Measurements from ENCODE around the gene SYTL3.

DNA sequence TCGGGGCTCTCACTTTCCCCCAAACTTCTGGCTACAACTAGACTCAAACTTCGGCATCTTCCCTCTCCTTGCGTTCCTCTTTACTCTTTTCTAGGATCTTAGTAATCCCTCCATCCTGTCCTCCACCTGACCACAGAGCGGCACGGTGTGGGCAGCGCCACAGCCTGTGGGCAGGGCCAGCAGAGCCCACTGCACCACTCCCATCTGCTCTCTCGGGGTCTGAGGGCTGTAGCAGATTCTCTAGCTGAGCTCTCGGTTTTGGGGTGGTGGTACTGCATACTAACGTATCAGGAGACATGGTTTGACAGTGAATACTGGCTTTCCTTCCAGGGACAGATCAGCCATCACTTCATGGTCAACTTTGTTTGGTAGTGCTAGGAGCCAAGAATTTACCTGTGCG, 111.9 kb downstream of the SYTL3 start:
- TF ChIP-seq, protein P1, sequence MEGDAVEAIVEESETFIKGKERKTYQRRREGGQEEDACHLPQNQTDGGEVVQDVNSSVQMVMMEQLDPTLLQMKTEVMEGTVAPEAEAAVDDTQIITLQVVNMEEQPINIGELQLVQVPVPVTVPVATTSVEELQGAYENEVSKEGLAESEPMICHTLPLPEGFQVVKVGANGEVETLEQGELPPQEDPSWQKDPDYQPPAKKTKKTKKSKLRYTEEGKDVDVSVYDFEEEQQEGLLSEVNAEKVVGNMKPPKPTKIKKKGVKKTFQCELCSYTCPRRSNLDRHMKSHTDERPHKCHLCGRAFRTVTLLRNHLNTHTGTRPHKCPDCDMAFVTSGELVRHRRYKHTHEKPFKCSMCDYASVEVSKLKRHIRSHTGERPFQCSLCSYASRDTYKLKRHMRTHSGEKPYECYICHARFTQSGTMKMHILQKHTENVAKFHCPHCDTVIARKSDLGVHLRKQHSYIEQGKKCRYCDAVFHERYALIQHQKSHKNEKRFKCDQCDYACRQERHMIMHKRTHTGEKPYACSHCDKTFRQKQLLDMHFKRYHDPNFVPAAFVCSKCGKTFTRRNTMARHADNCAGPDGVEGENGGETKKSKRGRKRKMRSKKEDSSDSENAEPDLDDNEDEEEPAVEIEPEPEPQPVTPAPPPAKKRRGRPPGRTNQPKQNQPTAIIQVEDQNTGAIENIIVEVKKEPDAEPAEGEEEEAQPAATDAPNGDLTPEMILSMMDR (conservative IDR thresholded peaks at IDR 0.05; ENCODE audit: low read depth, low read length), result no peak
- TF ChIP-seq EZH2phosphoT487 (IDR thresholded peaks at IDR 0.05; ENCODE audit: borderline replicate concordance, low read length), result no peak

All from PC-3 (cell line).